MM.1S (cell line): Measurements from ENCODE around the gene USP17L29.
"Not testable (repeated sequence)": the region's sequence is repeated elsewhere in the genome, so short reads cannot be mapped to it uniquely, and the experiment has no call there.

Experiments
- EZH2phosphoT487 ChIP-seq: fragments of 300-600 bp; sonication (generic); IDR thresholded peaks from 2 replicates; pipeline ENCODE4 v1.6.1; 2018; ENCODE audit warnings: antibody characterized with exemption, low read length
- TF ChIP-seq, protein P1 (sequence below): fragments of 300-600 bp; sonication (generic); IDR thresholded peaks from 2 replicates; pipeline ENCODE4 v1.5.1; 2016; ENCODE audit warnings: antibody characterized with exemption, low read length, mixed read lengths

- TF ChIP-seq, protein P1, sequence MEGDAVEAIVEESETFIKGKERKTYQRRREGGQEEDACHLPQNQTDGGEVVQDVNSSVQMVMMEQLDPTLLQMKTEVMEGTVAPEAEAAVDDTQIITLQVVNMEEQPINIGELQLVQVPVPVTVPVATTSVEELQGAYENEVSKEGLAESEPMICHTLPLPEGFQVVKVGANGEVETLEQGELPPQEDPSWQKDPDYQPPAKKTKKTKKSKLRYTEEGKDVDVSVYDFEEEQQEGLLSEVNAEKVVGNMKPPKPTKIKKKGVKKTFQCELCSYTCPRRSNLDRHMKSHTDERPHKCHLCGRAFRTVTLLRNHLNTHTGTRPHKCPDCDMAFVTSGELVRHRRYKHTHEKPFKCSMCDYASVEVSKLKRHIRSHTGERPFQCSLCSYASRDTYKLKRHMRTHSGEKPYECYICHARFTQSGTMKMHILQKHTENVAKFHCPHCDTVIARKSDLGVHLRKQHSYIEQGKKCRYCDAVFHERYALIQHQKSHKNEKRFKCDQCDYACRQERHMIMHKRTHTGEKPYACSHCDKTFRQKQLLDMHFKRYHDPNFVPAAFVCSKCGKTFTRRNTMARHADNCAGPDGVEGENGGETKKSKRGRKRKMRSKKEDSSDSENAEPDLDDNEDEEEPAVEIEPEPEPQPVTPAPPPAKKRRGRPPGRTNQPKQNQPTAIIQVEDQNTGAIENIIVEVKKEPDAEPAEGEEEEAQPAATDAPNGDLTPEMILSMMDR, result not testable (repeated sequence)
- not testable (repeated sequence) for TF ChIP-seq EZH2phosphoT487
These were observed 4.8 kb upstream of the USP17L29 start, which contains the start of gene USP17L28 for GRCh38 chr4:9348593-9348992.
